Coronary artery (tissue), 2 donors: Measurements from ENCODE around the gene TENM3.

Source experiments
- DNase-seq: peaks from one replicate; pipeline ENCODE4 v3.0.0-alpha.2; 2017; ENCODE audit warnings: low spot score
- H3K27ac ChIP-seq, 2 donors: fragments of 200-600 bp; sonication (generic); one replicate each; pipeline ENCODE4 v1.5.1; 2016 to 2019
- H3K4me3 ChIP-seq: fragments of 200-600 bp; sonication (generic); 2 replicates; pipeline ENCODE4 v1.5.1; 2016; ENCODE audit warnings: mild to moderate bottlenecking, moderate library complexity
- TF ChIP-seq, protein P1 (sequence below): fragments of 200-600 bp; sonication (generic); IDR thresholded peaks from one replicate; pipeline ENCODE4 v1.5.1; 2019; ENCODE audit warnings: antibody characterized with exemption

Gene TENM3

DNA sequence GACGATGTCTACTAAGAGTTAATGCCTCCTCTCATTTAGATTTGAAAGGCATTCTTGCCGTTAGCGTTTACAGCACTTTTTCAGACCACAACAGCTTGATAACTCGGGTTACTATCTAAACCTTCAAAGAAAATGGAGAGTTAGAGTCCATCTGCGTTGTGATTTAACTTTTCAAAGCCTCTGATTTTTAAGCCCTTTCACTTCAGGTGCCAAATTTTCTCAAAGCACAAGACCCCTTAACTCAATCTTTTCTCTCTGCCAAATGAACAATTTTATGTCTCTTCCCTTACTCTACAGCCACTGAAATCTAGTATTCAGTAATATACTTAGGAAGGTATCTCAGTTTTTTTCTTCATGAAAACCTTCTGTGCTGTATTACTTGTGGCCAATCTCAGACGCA is 310.5 kb downstream of the TENM3 start:
- no peak for DNase-seq
- TF ChIP-seq, protein P1, sequence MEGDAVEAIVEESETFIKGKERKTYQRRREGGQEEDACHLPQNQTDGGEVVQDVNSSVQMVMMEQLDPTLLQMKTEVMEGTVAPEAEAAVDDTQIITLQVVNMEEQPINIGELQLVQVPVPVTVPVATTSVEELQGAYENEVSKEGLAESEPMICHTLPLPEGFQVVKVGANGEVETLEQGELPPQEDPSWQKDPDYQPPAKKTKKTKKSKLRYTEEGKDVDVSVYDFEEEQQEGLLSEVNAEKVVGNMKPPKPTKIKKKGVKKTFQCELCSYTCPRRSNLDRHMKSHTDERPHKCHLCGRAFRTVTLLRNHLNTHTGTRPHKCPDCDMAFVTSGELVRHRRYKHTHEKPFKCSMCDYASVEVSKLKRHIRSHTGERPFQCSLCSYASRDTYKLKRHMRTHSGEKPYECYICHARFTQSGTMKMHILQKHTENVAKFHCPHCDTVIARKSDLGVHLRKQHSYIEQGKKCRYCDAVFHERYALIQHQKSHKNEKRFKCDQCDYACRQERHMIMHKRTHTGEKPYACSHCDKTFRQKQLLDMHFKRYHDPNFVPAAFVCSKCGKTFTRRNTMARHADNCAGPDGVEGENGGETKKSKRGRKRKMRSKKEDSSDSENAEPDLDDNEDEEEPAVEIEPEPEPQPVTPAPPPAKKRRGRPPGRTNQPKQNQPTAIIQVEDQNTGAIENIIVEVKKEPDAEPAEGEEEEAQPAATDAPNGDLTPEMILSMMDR = no peak
- Histone ChIP-seq H3K27ac (no peak overlapping the region), H3K4me3 (peak overlapping the region; percentile 48)

DNA sequence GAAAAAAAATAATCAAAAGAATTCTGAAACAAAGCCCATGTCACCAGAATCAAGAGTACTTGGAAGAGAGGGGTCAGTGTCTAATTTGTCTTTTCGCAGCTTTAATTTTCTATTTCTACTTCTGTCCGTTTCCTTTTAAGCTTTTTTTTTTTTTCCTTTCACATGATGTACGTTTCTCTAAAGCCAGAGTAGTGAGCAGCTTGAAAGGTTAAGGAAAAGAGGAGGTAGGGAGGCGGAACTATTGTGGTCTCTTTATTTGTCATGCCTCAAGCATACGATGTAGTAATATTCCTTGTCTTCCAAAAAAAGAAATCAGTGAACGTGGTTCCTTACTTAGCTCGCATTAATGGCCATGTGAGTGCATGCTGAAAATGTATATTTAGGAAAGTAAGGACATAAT is 311.5 kb downstream of the TENM3 start:
- no peak overlapping the region for H3K27ac ChIP-seq
- peak overlapping the region; percentile 48 for H3K4me3 ChIP-seq
- no peak for DNase-seq
- TF ChIP-seq, protein P1 = no peak

DNA sequence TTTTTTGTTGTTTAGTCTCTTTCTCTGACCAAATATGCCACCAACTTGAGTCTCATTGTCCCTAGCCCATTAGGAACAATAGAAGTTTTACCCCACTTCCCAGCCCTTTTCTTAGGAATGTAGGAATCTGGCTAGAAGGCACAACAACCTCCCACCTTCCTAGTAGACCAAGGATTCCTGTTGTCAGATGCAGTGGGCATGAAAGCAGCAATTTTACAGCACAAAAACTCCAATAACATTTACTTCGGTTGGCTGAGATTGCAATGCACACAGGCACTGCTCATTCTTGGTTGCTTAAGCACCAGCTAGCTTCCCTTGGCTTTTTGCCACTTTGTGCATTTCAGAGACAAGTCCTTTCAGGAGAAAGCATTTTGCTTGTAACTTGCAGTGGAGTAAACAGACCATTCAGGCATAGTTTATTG is 312.8 kb downstream of the TENM3 start:
- H3K27ac ChIP-seq = no peak overlapping the region
- DNase-seq = no peak
- TF ChIP-seq, protein P1 = no peak
- no peak overlapping the region for H3K4me3 ChIP-seq

DNA sequence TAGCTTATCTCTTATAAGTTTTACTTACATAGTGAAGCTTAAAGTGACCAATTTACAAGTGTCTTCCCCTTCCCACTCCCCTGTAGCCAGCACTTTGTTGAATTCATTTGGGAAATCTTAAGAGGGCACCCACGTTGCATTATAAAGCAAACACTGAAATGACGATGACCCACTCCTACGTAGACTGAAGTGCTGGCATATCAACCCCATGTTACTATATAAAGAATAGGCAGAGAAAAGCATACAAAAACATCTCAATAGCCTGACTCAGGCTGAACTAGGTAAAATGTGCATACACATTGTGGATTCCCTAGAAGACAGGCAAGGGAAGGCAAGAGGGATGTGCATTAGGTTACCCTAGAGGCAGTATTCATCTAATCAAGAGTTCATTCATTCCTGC is 313.4 kb downstream of the TENM3 start:
- no peak overlapping the region for H3K27ac ChIP-seq
- H3K4me3 ChIP-seq = no peak overlapping the region
- TF ChIP-seq, protein P1 = no peak
- DNase-seq = no peak

DNA sequence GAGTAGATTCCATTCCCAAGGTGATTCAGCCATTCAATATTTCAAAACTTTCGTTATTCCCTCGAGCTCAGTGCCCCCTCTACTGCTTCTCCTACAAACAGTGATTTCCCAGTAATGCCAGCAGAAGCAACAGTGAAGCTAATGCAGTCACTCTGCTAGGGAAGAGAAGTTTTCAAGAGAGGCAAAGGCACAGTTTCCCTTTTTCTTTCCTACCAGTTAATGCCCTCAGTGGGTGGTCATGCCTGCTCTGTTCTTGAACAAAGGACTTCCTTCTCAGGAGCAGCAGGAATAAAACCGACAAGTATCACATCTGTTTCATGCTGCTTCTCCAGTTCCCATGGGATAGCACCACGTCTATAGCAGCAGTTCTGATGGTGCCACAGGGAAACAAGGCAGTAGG is 317.2 kb downstream of the TENM3 start:
- TF ChIP-seq, protein P1 = no peak
- Histone ChIP-seq H3K4me3 (no peak overlapping the region), H3K27ac (no peak overlapping the region)
- no peak for DNase-seq

DNA sequence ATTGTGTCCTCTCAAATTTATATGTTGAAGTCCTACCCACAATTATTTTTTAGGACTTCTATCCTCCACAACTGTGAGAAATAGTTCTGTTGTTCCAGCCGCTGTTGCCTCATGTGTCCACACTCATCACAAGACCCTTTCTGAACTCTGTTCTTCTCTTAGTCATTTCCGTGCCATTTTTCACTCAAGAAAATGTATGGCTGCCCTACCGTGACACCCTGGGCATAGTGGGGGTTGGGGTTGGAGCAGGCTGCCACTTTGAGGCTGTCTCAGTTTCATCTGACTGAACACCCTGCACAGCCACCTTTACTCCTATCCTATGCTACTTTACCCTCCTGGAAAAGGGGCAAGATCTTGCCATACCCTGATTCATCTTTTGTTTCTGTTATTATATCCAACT is 319.1 kb downstream of the TENM3 start:
- TF ChIP-seq, protein P1 = no peak
- DNase-seq = no peak
- Histone ChIP-seq H3K27ac (no peak overlapping the region), H3K4me3 (no peak overlapping the region)

DNA sequence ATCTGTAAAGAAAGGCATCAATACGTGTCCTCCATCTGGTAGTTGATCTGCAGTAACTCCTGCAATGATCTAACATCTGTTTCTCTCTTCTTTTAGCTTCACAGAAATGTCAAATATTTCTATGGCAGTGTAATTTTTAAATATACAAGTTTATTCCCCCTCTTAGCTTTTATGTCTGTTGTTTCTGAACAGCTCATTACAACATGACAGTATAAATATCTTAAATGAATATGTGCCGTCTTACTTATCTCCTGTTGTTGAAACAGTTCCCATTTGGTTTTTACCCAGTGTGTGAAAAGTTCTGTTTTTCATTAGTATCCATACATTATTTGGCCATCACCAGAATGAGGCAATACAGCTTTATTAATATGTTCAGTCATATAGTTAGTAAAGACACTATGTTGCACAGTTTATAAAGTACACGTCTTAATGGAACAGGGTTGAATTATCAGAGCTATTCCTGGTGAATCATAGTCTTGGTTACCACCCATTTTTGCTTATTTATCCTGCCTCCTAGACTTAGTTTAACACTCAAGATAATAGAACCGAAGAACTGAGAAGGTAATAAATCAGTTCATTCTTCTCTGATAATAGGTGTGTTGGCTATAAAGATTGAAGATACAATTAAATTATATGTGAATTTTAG is 321.6 kb downstream of the TENM3 start:
- DNase-seq = no peak
- Histone ChIP-seq H3K4me3 (no peak overlapping the region), H3K27ac (no peak overlapping the region)
- TF ChIP-seq, protein P1 = no peak
